ENCODE data around the gene SLC25A44. TPM values are rescaled to one million over a fixed set of nuclear protein-coding genes. Genes with fewer than 3 reads are reported as not detected.

SLC25A44 gene, protein sequence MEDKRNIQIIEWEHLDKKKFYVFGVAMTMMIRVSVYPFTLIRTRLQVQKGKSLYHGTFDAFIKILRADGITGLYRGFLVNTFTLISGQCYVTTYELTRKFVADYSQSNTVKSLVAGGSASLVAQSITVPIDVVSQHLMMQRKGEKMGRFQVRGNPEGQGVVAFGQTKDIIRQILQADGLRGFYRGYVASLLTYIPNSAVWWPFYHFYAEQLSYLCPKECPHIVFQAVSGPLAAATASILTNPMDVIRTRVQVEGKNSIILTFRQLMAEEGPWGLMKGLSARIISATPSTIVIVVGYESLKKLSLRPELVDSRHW
- 23.4 and 31.4 TPM in 2 replicates for total RNA-seq (2021; fragmentation: NEBNext Ultra II Directional; extraction: Animal tissue kit (Norgen Biotek cat#: 25700))
- 27.0 and 32.1 TPM in 2 replicates for polyA plus RNA-seq (2011; rRNA removed)
- polyA plus RNA-seq (2011; cell fraction: cytosol; rRNA removed), result 26.1 TPM
- polyA plus RNA-seq (2011; cell fraction: nucleus; rRNA removed), result 19.4 TPM
- polyA plus RNA-seq (2012, experiment 1 of 2), result 21.8 to 26.9 TPM (median 25.5 TPM) in 4 replicates
- polyA plus RNA-seq (2012, experiment 2 of 2), result 11.2 TPM
- 19.3 TPM for polyA plus RNA-seq (2013, experiment 1 of 2)
- 21.1 TPM for polyA plus RNA-seq (2013, experiment 2 of 2)
- 50.6 and 53.0 TPM in 2 replicates for polyA minus RNA-seq (2011; rRNA and poly(A)+ RNA removed)
- 18.2 TPM for polyA minus RNA-seq (2011; cell fraction: cytosol; rRNA and poly(A)+ RNA removed)
- polyA minus RNA-seq (2011; cell fraction: nucleus; rRNA and poly(A)+ RNA removed), result 15.3 TPM
- long read RNA-seq, experiment 1, full-length matches to known transcripts, result 10 of 22 reads
- long read RNA-seq, experiment 1, partial matches to known transcripts, result 12 of 22 reads
- long read RNA-seq, experiment 1, other reads (novel, unspliced or antisense), result 0 of 22 reads
- long read RNA-seq, experiment 2, transcript SLC25A44-201 (4 exons, 3,482 nt), result major isoform, 5 of 9 reads
- long read RNA-seq, experiment 2, partial matches to known transcripts, result 0 of 9 reads
- long read RNA-seq, experiment 2, other reads (novel, unspliced or antisense), result 4 of 9 reads

DNA sequence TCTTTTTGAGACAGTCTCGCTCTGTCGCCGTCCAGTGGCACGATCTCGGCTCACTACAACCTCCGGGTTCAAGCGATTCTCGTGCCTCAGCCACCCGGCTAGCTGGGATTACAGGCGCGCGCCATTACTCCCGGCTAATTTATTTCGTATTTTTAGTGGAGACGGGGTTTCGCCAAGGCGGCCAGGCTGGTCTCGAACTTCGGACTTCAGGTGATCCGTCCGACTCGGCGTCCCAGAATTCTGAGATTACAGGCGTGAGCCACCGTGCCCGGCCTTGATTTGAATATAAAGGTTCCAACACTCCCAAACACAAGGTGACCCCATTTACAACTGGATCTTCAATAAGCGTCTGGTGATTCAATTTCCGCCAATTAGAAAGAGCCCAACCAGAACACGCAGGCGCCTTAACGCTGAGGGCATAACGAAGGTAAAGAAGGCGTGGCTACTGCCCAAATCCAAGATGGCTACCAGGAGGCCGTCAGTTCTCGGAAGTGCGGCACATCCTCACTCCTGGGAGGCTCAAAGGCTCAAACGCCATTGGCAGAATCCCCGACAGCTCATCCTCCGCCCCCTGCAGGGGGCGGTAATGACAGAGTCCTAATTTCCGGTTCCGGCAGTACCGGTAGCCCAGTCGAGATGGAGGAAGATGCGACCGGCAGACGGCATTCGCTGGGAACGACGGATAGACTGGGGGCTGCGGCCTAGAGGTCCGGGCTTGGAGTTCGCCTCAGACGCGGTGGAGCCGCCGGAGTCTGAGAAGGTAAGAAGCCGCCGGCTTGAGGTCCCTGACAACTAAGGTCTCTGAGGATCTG, at the start of gene SLC25A44:
TSS of gene SLC25A44 (plus strand) at position 617 of the 812 bp plus-strand sequence. CDS start 5,744 bp downstream, outside the sequence.
- DNase-seq (ENCODE audit: low read depth in 1 of 2, low spot score in 2 of 2), result peak; percentile 96 to 99
- Histone ChIP-seq H3K9ac (replicated peaks in 1 of 4; ENCODE audit: extremely low read depth in 1 of 4, low read depth in 3 of 4, low read length in 3 of 4) (peak within 1 kb of the TSS; percentile 54 to 64 (median 60)), H3K18ac (ENCODE audit: extremely low read depth, low read length) (peak within 1 kb of the TSS; percentile 78)
- TF ChIP-seq EP300 (IDR thresholded peaks at IDR 0.05; ENCODE audit: borderline replicate concordance in 1 of 2, low read depth in 2 of 2, low read length in 2 of 2) (0 out of 3 replicates have a peak, but pooled peaks of 1 of the 2 experiments have one; percentile 26), RAD21 (IDR thresholded peaks at IDR 0.05 in 1 of 2, conservative IDR thresholded peaks at IDR 0.05 in 1 of 2; ENCODE audit: low read depth in 2 of 2, low read length in 2 of 2) (peak in 1 of 2 experiments; percentile 20; a peak in 1 of 4 replicates)

More for the DNA sequence above, at the start of gene SLC25A44:
- H2BK120ac ChIP-seq (replicated peaks; ENCODE audit: low read depth, low read length), result peak within 1 kb of the TSS; percentile 96
- peak within 1 kb of the TSS; percentile 36 for H3K4ac ChIP-seq (replicated peaks; ENCODE audit: insufficient read length, low read depth, low read length)
- H3K4me2 ChIP-seq (ENCODE audit: insufficient read depth in 1 of 2, low read depth in 2 of 2, low read length in 2 of 2), result peak within 1 kb of the TSS; percentile 77 to 99
- H3K27ac ChIP-seq (ENCODE audit: low read depth, low read length), result peak within 1 kb of the TSS; percentile 73; the same call in 1 of the 2 replicates
- H2AK5ac ChIP-seq (ENCODE audit: low read depth, low read length), result peak within 1 kb of the TSS; percentile 11; the same call in 1 of the 2 replicates
- peak within 1 kb of the TSS; percentile 81 for H4K5ac ChIP-seq (ENCODE audit: insufficient read length, low read depth, low read length)
- CTCF ChIA-PET (ENCODE audit: partially characterized antibody), result interaction anchor here (0.8 to 5.1 kb wide), 13 partner anchors 10 to 166 kb away, joined by 3 to 27 read pairs (median 3); partner anchors contain the start of gene PMF1
- peak within 1 kb of the TSS; percentile 37; the same call in 1 of the 2 replicates for H2BK15ac ChIP-seq (ENCODE audit: low read length)
- peaks cover 0 to 8% (median 4%) of the 10 kb centered on the region in 4 experiments; a peak in 4 of 8 replicates for H3K36me3 ChIP-seq (ENCODE audit: control insufficient read depth in 2 of 4, insufficient read depth in 4 of 4, low read length in 3 of 4)
- 0 out of 2 replicates have a peak within 1 kb of the TSS, but pooled peaks have one; percentile 68 for H2BK20ac ChIP-seq (ENCODE audit: low read length)
- H4K20me1 ChIP-seq (replicated peaks in 1 of 2; ENCODE audit: control insufficient read depth in 1 of 2, insufficient read depth in 2 of 2, low read length in 2 of 2), result peaks cover 0 to 7% of the 10 kb centered on the region in 2 experiments
- peaks cover 2 to 16% (median 4%) of the 10 kb centered on the region in 4 experiments; a peak in 5 of 7 replicates for H3K4me1 ChIP-seq (replicated peaks in 1 of 4; ENCODE audit: control insufficient read depth in 3 of 4, insufficient read depth in 4 of 4, low read length in 3 of 4)
- peaks cover 16 to 43% of the 10 kb centered on the region in 2 experiments for H3K79me2 ChIP-seq (ENCODE audit: control insufficient read depth in 1 of 2, insufficient read depth in 2 of 2, low read length in 2 of 2)
- H2BK12ac ChIP-seq (ENCODE audit: low read depth, low read length), result peak within 1 kb of the TSS; percentile 23; the same call in 1 of the 2 replicates
- H3K23me2 ChIP-seq (ENCODE audit: low read depth, low read length), result peaks cover 6% of the 10 kb centered on the region; the same call in 1 of the 2 replicates
- WGBS, 2 experiments (ENCODE audit: extremely low coverage in 1 of 2, insufficient coverage in 1 of 2, insufficient read length in 1 of 2, insufficient replicate concordance in 2 of 2, low coverage in 1 of 2, low lambda C conversion rate in 2 of 2, missing lambda C conversion rate in 1 of 2), result 22% methylated on average over 58 of the region's 59 CpGs; no CpG with 5 or more reads in 1 of the 2 experiments
- no peak within 1 kb of the TSS for H3K14ac ChIP-seq (ENCODE audit: insufficient read length)
- no peaks in the 10 kb centered on the region for H3K27me3 ChIP-seq (replicated peaks in 1 of 4; ENCODE audit: control insufficient read depth in 3 of 4, extremely low read depth in 1 of 4, insufficient read depth in 3 of 4, low read length in 3 of 4)
- peak within 1 kb of the TSS; percentile 92 for H4K8ac ChIP-seq (ENCODE audit: extremely low read depth, insufficient read depth, low read length)
- H3K56ac ChIP-seq (replicated peaks; ENCODE audit: insufficient read length, low read depth, low read length), result no peak within 1 kb of the TSS
- H3K79me1 ChIP-seq (ENCODE audit: low read depth, low read length), result peaks cover 17% of the 10 kb centered on the region
- peak within 1 kb of the TSS; percentile 78 to 97 (median 94) for H3K4me3 ChIP-seq (ENCODE audit: extremely low read depth in 1 of 4, insufficient read depth in 2 of 4, low read depth in 3 of 4, low read length in 4 of 4)
- POLR2A ChIA-PET (ENCODE audit: partially characterized antibody), result interaction anchor here (0.8 to 4.1 kb wide), 20 partner anchors 9 to 249 kb away, joined by 3 to 27 read pairs (median 4); partner anchors contain the start of gene PMF1
- no peak within 1 kb of the TSS for H3K23ac ChIP-seq (ENCODE audit: insufficient read length)
- peaks cover 6 to 7% of the 10 kb centered on the region in 2 experiments for H3K9me3 ChIP-seq (ENCODE audit: insufficient read depth in 2 of 2, low read depth in 1 of 2, low read length in 1 of 2)
- peak within 1 kb of the TSS; percentile 75 for H4K91ac ChIP-seq (replicated peaks; ENCODE audit: insufficient read length, low read length)
- H2BK5ac ChIP-seq (ENCODE audit: low read depth, low read length), result peak within 1 kb of the TSS; percentile 90
- no peak within 1 kb of the TSS for H2AFZ ChIP-seq (ENCODE audit: low read length)
- FAIRE-seq, result peak; percentile 94
